Duodenal mucosa (tissue), 2 donors: ENCODE data around the gene SPRING1.
"Not testable (repeated sequence)": the region's sequence is repeated elsewhere in the genome, so short reads cannot be mapped to it uniquely, and the experiment has no call there.

Source experiments
- H3K27ac ChIP-seq: one replicate; pipeline ENCODE4 v1.7.0; 2013; ENCODE audit warnings: low read depth, low read length
- H3K27me3 ChIP-seq, 2 donors: one replicate each; pipeline ENCODE4 v1.7.0; 2013; ENCODE audit warnings: low read length in 2 of 2, control low read depth in 1 of 2; ENCODE audit not compliant: insufficient read depth in 2 of 2, control insufficient read depth in 1 of 2
- H3K36me3 ChIP-seq, 2 donors: one replicate each; pipeline ENCODE4 v1.7.0; 2013; ENCODE audit warnings: low read length in 2 of 2, control low read depth in 1 of 2; ENCODE audit not compliant: insufficient read depth in 2 of 2, control insufficient read depth in 1 of 2
- H3K4me1 ChIP-seq, 2 donors: one replicate each; pipeline ENCODE4 v1.7.0; 2013; ENCODE audit warnings: low read length in 2 of 2, control low read depth in 1 of 2; ENCODE audit not compliant: insufficient read depth in 2 of 2, control insufficient read depth in 1 of 2
- H3K4me3 ChIP-seq, 2 donors: one replicate each; pipeline ENCODE4 v1.7.0; 2013; ENCODE audit warnings: low read length in 2 of 2, low read depth in 1 of 2
- H3K9ac ChIP-seq, 2 donors: one replicate each; pipeline ENCODE4 v1.7.0; 2013; ENCODE audit warnings: low read length in 2 of 2, low read depth in 1 of 2
- H3K9me3 ChIP-seq, 2 donors: one replicate each; pipeline ENCODE4 v1.7.0; 2013; ENCODE audit warnings: low read length in 2 of 2, control low read depth in 1 of 2; ENCODE audit not compliant: control insufficient read depth in 1 of 2

The SPRING1 gene

GRCh38 chr12:116766285-116766684 lies 28.4 kb upstream of the SPRING1 start:
- no peaks in the 10 kb centered on the region for H3K27me3 ChIP-seq
- no peak overlapping the region for H3K9ac ChIP-seq
- no peak overlapping the region for H3K4me3 ChIP-seq
- H3K9me3 ChIP-seq: no peaks in the 10 kb centered on the region
- H3K36me3 ChIP-seq: no peaks in the 10 kb centered on the region
- no peak overlapping the region for H3K27ac ChIP-seq
- H3K4me1 ChIP-seq: no peaks in the 10 kb centered on the region

GRCh38 chr12:116765271-116765670 lies 27.4 kb upstream of the SPRING1 start:
- H3K9me3 ChIP-seq: no peaks in the 10 kb centered on the region
- H3K27me3 ChIP-seq: no peaks in the 10 kb centered on the region
- no peak overlapping the region for H3K27ac ChIP-seq
- H3K36me3 ChIP-seq: no peaks in the 10 kb centered on the region
- H3K9ac ChIP-seq: no peak overlapping the region
- H3K4me3 ChIP-seq: no peak overlapping the region
- H3K4me1 ChIP-seq: no peaks in the 10 kb centered on the region

- no peak overlapping the region for H3K27ac ChIP-seq
- H3K9me3 ChIP-seq: no peaks in the 10 kb centered on the region
- H3K9ac ChIP-seq: no peak overlapping the region
- no peaks in the 10 kb centered on the region for H3K27me3 ChIP-seq
- H3K4me1 ChIP-seq: no peaks in the 10 kb centered on the region
- H3K36me3 ChIP-seq: no peaks in the 10 kb centered on the region
- H3K4me3 ChIP-seq: no peak overlapping the region
Measured at GRCh38 chr12:116761499-116761898, 23.6 kb upstream of the SPRING1 start.

- Histone ChIP-seq H3K9ac (no peak overlapping the region), H3K36me3 (no peaks in the 10 kb centered on the region), H3K4me3 (no peak overlapping the region), H3K27ac (no peak overlapping the region), H3K4me1 (no peaks in the 10 kb centered on the region), H3K27me3 (no peaks in the 10 kb centered on the region), H3K9me3 (no peaks in the 10 kb centered on the region)
Measured at GRCh38 chr12:116760622-116761020, 22.8 kb upstream of the SPRING1 start.

- no peak overlapping the region for H3K9ac ChIP-seq
- H3K27ac ChIP-seq: no peak overlapping the region
- H3K4me3 ChIP-seq: no peak overlapping the region
- H3K36me3 ChIP-seq: no peaks in the 10 kb centered on the region
- no peaks in the 10 kb centered on the region for H3K9me3 ChIP-seq
- no peaks in the 10 kb centered on the region for H3K4me1 ChIP-seq
- H3K27me3 ChIP-seq: no peaks in the 10 kb centered on the region
Measured at GRCh38 chr12:116759783-116760621, 22.1 kb upstream of the SPRING1 start.

- H3K36me3 ChIP-seq, H3K9ac ChIP-seq, H3K9me3 ChIP-seq, H3K4me3 ChIP-seq, H3K27ac ChIP-seq, H3K27me3 ChIP-seq, H3K4me1 ChIP-seq: not testable (repeated sequence)
Measured at GRCh38 chr12:116754783-116755182, 16.9 kb upstream of the SPRING1 start.

- not testable (repeated sequence) for H3K4me1 ChIP-seq, H3K4me3 ChIP-seq, H3K9ac ChIP-seq, H3K27ac ChIP-seq, H3K27me3 ChIP-seq, H3K36me3 ChIP-seq, H3K9me3 ChIP-seq
Measured at GRCh38 chr12:116754097-116754496, 16.2 kb upstream of the SPRING1 start.

GRCh38 chr12:116750298-116750697 lies 12.4 kb upstream of the SPRING1 start:
- Histone ChIP-seq H3K27ac (no peak overlapping the region), H3K9ac (no peak overlapping the region), H3K27me3 (no peaks in the 10 kb centered on the region)

GRCh38 chr12:116749884-116750283 lies 12.0 kb upstream of the SPRING1 start:
- Histone ChIP-seq H3K4me3 (no peak overlapping the region), H3K4me1 (no peaks in the 10 kb centered on the region), H3K36me3 (no peaks in the 10 kb centered on the region), H3K9ac (no peak overlapping the region), H3K27ac (no peak overlapping the region), H3K27me3 (no peaks in the 10 kb centered on the region), H3K9me3 (no peaks in the 10 kb centered on the region)

More at GRCh38 chr12:116750298-116750697, 12.4 kb upstream of the SPRING1 start:
- Histone ChIP-seq H3K9me3 (no peaks in the 10 kb centered on the region), H3K36me3 (no peaks in the 10 kb centered on the region), H3K4me1 (no peaks in the 10 kb centered on the region), H3K4me3 (no peak overlapping the region)

GRCh38 chr12:116745554-116745953 lies 7.7 kb upstream of the SPRING1 start:
- Histone ChIP-seq H3K36me3 (no peaks in the 10 kb centered on the region), H3K27me3 (no peaks in the 10 kb centered on the region), H3K4me3 (no peak overlapping the region), H3K27ac (no peak overlapping the region), H3K9me3 (no peaks in the 10 kb centered on the region), H3K9ac (no peak overlapping the region), H3K4me1 (no peaks in the 10 kb centered on the region)
